ENCODE data around the gene MOCS1. TPM values are rescaled to one million over a fixed set of nuclear protein-coding genes. Genes with fewer than 3 reads are reported as not detected.

Gene MOCS1
- total RNA-seq, 1 donor, result 8.4 TPM

GRCh38 chr6:39907871-39908575 lies 26.2 kb downstream of the MOCS1 start:
- DNase-seq (ENCODE audit: low read depth), result no peak
- no peak for TF ChIP-seq CTCF (IDR thresholded peaks at IDR 0.05; ENCODE audit: insufficient read depth, low read length)
- no peak overlapping the region for H3K4me3 ChIP-seq (ENCODE audit: low read depth, low read length)

- TF ChIP-seq CTCF (IDR thresholded peaks at IDR 0.05; ENCODE audit: insufficient read depth, low read length), result no peak
- DNase-seq (ENCODE audit: low read depth), result no peak
- no peak overlapping the region for H3K4me3 ChIP-seq (ENCODE audit: low read depth, low read length)
These were observed 27.9 kb downstream of the MOCS1 start for GRCh38 chr6:39906318-39906761.

GRCh38 chr6:39905640-39905975 lies 28.7 kb downstream of the MOCS1 start:
- H3K4me3 ChIP-seq (ENCODE audit: low read depth, low read length), result no peak overlapping the region

GRCh38 chr6:39904946-39905639 lies 29.2 kb downstream of the MOCS1 start:
- no peak for TF ChIP-seq CTCF (IDR thresholded peaks at IDR 0.05; ENCODE audit: insufficient read depth, low read length)
- DNase-seq (ENCODE audit: low read depth), result no peak
- no peak overlapping the region for H3K4me3 ChIP-seq (ENCODE audit: low read depth, low read length)

More at GRCh38 chr6:39905640-39905975, 28.7 kb downstream of the MOCS1 start:
- no peak for TF ChIP-seq CTCF (IDR thresholded peaks at IDR 0.05; ENCODE audit: insufficient read depth, low read length)
- no peak for DNase-seq (ENCODE audit: low read depth)

GRCh38 chr6:39903656-39904055 lies 30.6 kb downstream of the MOCS1 start:
- H3K4me3 ChIP-seq (ENCODE audit: low read depth, low read length), result no peak overlapping the region
- DNase-seq (ENCODE audit: low read depth), result no peak
- no peak for TF ChIP-seq CTCF (IDR thresholded peaks at IDR 0.05; ENCODE audit: insufficient read depth, low read length)

GRCh38 chr6:39902786-39903465 lies 31.3 kb downstream of the MOCS1 start:
- no peak for TF ChIP-seq CTCF (IDR thresholded peaks at IDR 0.05; ENCODE audit: insufficient read depth, low read length)
- DNase-seq (ENCODE audit: low read depth), result no peak
- no peak overlapping the region for H3K4me3 ChIP-seq (ENCODE audit: low read depth, low read length)

All from fibroblast of the aortic adventitia (primary cell).